ENCODE data around the gene NGEF. TPM values are rescaled to one million over a fixed set of nuclear protein-coding genes. Genes with fewer than 3 reads are reported as not detected.

The NGEF gene
- total and polyA plus RNA-seq, 8 donors = 2.6 to 30.9 (median 5.9) TPM

- intact Hi-C loops (cut with DNase I; ENCODE audit: low total_unique reads) = no loop called here
Observed at GRCh38 chr2:233051241-233052149, 38.4 kb upstream of the NGEF start.

GRCh38 chr2:233049194-233049761 lies 36.2 kb upstream of the NGEF start:
- Histone ChIP-seq H3K4me3 (no peak overlapping the region), H3K27ac (no peak overlapping the region), H3K4me1 (peaks cover 0 to 11% (median 3%) of the 10 kb centered on the region in 4 donors), H3K36me3 (no peaks in the 10 kb centered on the region), H3K9me3 (no peaks in the 10 kb centered on the region), H3K27me3 (peaks cover 0 to 21% (median 0%) of the 10 kb centered on the region in 3 donors)
- no peak for DNase-seq
- no peak for TF ChIP-seq POLR2AphosphoS5 (IDR thresholded peaks at IDR 0.05)
- TF ChIP-seq, protein P1, sequence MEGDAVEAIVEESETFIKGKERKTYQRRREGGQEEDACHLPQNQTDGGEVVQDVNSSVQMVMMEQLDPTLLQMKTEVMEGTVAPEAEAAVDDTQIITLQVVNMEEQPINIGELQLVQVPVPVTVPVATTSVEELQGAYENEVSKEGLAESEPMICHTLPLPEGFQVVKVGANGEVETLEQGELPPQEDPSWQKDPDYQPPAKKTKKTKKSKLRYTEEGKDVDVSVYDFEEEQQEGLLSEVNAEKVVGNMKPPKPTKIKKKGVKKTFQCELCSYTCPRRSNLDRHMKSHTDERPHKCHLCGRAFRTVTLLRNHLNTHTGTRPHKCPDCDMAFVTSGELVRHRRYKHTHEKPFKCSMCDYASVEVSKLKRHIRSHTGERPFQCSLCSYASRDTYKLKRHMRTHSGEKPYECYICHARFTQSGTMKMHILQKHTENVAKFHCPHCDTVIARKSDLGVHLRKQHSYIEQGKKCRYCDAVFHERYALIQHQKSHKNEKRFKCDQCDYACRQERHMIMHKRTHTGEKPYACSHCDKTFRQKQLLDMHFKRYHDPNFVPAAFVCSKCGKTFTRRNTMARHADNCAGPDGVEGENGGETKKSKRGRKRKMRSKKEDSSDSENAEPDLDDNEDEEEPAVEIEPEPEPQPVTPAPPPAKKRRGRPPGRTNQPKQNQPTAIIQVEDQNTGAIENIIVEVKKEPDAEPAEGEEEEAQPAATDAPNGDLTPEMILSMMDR (IDR thresholded peaks at IDR 0.05) = no peak
- TF ChIP-seq POLR2A (IDR thresholded peaks at IDR 0.05) = no peak
- no peak for TF ChIP-seq EP300 (IDR thresholded peaks at IDR 0.05)
- intact Hi-C loops (cut with DNase I; ENCODE audit: low total_unique reads) = no loop called here
- WGBS, 5 donors = 40 to 52% (median 45%) methylated on average over 4 of the region's 4 CpGs

More at GRCh38 chr2:233051241-233052149, 38.4 kb upstream of the NGEF start:
- H3K9me3 ChIP-seq = no peaks in the 10 kb centered on the region
- H3K4me1 ChIP-seq = peaks cover 0 to 11% (median 3%) of the 10 kb centered on the region in 4 donors
- DNase-seq = peak in 1 of 2 donors; percentile 68
- no peak overlapping the region for H3K4me3 ChIP-seq
- H3K27me3 ChIP-seq = peaks cover 0 to 30% (median 0%) of the 10 kb centered on the region in 3 donors
- H3K27ac ChIP-seq = peak overlapping the region in 1 of 5 donors; percentile 6
- TF ChIP-seq, protein P1 (IDR thresholded peaks at IDR 0.05) = no peak
- no peak for TF ChIP-seq POLR2AphosphoS5 (IDR thresholded peaks at IDR 0.05)
- TF ChIP-seq EP300 (IDR thresholded peaks at IDR 0.05) = no peak
- TF ChIP-seq POLR2A (IDR thresholded peaks at IDR 0.05) = no peak
- H3K36me3 ChIP-seq = no peaks in the 10 kb centered on the region
- 40 to 54% (median 45%) methylated on average over 24 of the region's 24 CpGs for WGBS, 5 donors

GRCh38 chr2:233048569-233049193 lies 35.6 kb upstream of the NGEF start:
- intact Hi-C loops (cut with DNase I; ENCODE audit: low total_unique reads) = no loop called here
- Histone ChIP-seq H3K4me3 (no peak overlapping the region), H3K27me3 (peaks cover 0 to 18% (median 0%) of the 10 kb centered on the region in 3 donors), H3K9me3 (no peaks in the 10 kb centered on the region), H3K36me3 (no peaks in the 10 kb centered on the region), H3K4me1 (peaks cover 0 to 7% (median under 1%) of the 10 kb centered on the region in 4 donors), H3K27ac (no peak overlapping the region)
- no peak for DNase-seq
- 79 to 89% (median 83%) methylated on average over 10 of the region's 10 CpGs for WGBS, 5 donors
- no peak for TF ChIP-seq POLR2AphosphoS5 (IDR thresholded peaks at IDR 0.05)
- TF ChIP-seq, protein P1 (IDR thresholded peaks at IDR 0.05) = no peak
- no peak for TF ChIP-seq EP300 (IDR thresholded peaks at IDR 0.05)
- no peak for TF ChIP-seq POLR2A (IDR thresholded peaks at IDR 0.05)

DNA sequence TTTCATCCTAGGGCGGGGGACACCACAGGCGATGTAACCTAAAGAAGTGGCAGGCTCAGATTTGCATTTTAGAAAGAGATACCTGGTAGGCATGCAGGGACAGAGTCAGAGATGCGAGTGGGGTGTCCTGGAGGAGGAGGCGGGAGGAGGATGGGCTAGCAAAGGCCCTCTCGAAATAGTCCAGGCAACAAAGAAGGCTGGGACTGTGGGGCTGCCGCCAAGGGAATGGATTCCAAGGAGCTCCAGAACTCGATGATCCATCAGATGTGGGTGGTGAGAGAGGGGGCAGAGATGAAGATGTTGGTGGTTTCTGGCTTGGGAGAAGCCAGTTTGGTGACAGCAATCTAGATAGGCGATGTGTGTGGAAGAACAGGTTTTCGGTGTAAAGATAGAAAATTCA lies 34.6 kb upstream of the NGEF start:
- Histone ChIP-seq H3K4me1 (peaks cover 0 to 7% (median 0%) of the 10 kb centered on the region in 4 donors), H3K36me3 (no peaks in the 10 kb centered on the region), H3K27me3 (peaks cover 0 to 13% (median 0%) of the 10 kb centered on the region in 3 donors), H3K4me3 (no peak overlapping the region), H3K9me3 (no peaks in the 10 kb centered on the region), H3K27ac (no peak overlapping the region)
- intact Hi-C loops (cut with DNase I; ENCODE audit: low total_unique reads) = no loop called here
- no peak for DNase-seq
- TF ChIP-seq POLR2A (IDR thresholded peaks at IDR 0.05) (no peak), EP300 (IDR thresholded peaks at IDR 0.05) (no peak), POLR2AphosphoS5 (IDR thresholded peaks at IDR 0.05) (no peak)
- TF ChIP-seq, protein P1 (IDR thresholded peaks at IDR 0.05) = no peak
- 80 to 94% (median 83%) methylated on average over 9 of the region's 9 CpGs for WGBS, 5 donors
